NCI-H1694 (cell line): ENCODE measurements around the gene KLHL22.
A peak's percentile ranks its signal among the peaks of the same experiment; 100 is the strongest.
"Not testable (repeated sequence)": the region's sequence is repeated elsewhere in the genome, so short reads cannot be mapped to it uniquely, and the experiment has no call there.

Experiments
- DNase-seq: peaks from one replicate; lab custom pipeline; 2025; lab: John Stamatoyannopoulos, UW

KLHL22 gene

DNA sequence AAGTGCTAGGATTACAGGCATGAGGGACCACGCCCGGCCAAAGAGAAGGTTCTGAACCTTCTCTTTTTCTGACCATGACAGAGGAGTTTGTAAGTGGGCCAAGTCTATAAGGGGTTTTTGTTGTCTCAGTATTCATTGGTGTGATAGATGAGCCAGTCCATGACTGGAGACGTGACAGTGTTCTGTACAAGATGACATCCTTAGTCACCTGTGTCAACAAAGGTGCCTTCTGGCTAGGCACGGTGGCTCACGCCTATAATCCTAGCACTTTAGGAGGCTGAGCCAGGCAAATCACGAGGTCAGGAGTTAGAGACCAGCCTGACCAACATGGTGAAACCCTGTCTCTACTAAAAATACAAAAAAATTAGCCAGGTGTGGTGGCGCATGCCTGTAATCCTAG, 4.2 kb upstream of the KLHL22 start:
- no peak for DNase-seq

DNA sequence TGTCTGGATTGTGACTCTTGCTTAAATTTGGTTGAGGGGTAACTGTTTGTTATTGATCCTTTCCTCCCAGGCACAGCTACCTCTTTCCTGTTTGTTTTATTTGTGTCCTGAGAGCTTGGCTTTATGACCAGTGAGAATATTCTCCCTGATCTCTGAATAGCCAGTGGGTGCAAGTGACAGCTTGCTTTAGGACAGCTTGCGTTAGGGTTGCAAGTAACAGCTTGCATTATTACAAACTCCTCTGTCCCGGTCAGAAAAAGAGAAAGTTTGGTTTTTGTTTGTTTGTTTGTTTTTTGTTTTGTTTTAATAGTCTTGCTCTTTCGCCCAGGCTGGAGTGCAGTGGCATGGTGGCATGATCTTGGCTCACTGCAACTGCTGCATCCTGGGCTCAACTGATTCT, 3.3 kb upstream of the KLHL22 start:
- DNase-seq, result no peak

DNA sequence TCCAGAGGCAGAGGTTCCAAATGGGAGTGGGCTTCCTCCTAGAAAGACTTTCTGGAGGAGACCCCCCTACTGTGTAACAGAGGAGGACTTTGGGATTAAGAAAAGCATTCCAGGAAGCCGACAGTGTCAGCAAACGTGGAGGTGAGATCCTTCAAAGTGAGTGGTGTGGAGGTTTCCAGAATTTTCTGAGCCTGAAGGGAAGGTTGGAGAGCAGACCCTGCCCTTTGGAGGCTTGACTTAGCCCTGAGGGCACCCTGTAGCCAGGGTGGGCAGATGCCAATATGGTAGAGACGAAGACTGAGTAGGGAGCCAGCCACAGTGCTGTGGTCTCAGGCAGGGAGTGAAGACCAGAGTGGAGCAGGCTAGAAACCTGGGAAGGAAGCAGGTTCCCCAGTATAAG, 1.8 kb upstream of the KLHL22 start:
- DNase-seq, result no peak

DNA sequence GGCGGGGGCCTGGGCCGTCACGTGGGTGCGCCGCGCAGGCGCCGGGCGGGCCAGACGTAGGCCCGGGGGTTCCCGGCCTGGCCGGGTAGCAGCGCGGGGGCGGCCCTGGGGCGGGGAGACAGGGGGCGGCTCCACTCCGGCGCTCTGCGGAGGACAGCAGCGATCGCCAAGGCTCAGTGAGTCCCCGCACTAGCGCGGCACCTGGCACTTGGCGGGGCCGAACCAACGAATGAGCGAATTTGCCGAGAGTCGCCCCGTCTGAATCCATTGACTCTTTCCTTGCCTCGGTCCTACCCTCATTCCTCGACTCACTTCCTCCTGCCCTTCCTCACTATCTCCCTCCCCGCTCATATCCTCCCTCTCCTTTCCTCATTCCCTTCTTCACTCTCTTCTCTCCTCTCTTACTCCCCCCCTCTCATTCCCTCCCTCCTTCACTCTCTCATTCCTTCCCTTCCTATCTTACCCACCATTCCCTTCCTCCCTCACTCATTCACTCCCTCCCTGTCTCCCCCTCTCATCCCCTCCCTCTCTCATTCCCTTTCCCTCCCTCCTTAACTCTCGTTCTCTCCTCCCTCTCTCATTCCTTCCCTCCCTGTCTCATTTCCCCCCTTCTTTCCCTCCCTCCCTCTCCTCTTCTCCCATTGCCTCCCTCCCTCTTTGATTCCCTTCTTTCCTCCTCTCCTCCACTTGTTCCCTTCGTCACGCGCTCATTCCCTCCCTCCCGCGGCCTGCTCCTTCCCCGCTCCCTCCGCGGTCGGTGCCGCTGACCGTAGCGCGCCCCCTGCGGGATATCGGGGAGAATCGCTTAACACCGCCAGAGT, 476 bp upstream of the KLHL22 start:
- DNase-seq, result peak; percentile 53

DNA sequence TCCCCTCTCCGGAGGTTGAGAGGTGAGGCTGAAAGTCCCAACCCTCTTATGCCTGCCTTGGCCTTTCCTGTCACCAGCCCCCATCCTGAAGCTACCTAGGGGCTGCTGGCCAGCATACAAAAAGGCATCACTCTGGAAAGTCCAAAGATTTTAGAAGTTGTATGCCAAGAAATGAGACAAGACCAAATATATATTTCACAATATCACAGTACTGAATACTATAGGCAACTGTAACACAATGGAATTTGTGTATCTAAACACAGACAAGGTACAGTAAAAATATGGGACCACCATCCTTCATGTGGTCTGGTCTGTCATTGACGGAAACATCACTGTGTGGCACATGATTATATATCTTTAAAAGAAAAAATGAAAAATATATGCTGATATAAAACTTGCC, 4.2 kb downstream of the KLHL22 start:
- DNase-seq, result no peak

DNA sequence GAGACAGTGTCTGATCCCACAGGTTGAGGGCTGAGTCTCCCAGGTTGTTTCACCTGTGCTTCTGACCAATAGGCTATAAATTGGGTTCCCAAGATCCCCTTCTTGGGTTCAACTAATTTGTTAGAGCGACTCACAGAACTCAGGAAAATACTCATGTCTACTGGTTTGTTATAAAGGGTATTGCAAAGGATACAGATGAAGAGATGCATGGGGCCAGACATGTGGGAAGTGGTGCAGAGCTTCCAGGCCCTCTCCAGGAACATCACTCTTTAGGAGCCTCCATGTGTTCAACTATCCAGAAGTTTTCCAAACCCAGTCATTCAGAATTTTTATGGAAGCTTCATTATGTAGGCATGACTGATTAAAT, 4.7 kb downstream of the KLHL22 start:
- DNase-seq, result no peak

DNA sequence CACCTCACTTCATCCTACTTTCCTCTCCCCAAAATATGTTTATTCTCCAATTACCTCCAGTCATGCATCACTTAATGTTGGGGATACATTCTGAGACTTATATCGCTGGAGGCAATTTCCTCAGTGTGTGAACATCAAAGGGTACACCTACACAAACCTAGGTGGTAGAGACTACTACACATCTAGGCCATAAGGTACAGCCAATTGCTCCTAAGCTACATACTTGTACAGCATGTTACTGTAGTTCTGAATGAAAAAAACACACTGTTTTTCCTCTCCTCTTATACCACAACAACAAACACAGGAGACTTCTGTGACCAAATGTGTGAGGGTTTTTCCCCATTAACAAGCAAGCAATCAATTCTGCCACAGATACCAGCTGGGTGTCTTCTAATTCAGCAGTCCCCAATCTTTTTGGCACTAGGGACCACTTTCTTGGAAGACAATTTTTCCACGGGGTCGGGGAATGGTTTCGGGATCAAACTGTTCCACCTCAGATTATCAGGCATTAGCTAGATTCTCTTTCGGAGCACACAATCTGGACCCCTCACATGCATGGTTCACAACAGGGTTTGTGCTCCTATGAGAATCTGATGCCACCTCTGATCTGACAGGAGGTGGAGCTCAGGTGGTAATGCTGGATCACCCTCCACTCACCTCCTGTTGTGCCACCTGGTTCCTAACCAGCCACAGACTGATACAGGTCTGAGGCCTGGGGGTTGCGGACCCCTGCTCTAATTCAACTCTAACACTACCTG, 5.2 kb downstream of the KLHL22 start:
- no peak for DNase-seq

DNA sequence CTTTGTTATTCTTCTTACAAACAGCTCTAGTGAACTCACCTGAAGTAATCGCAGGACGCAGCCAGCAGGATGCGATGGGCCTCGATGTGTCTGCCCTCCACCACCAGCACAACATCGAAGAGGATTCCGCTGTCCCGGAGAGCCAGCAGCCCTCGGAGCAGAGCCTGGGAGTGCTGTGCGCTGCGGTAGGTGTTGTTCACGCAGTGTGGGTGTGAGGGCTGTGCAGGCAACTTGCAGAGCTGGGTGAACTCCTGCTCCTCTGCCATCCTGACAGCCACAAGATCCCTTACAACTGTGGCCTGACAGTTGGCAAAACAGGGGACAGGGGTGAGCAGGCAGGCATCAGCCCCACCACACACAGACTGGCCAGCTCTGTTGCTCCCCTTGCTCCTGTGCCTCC, 6.6 kb downstream of the KLHL22 start:
- DNase-seq, result no peak

DNA sequence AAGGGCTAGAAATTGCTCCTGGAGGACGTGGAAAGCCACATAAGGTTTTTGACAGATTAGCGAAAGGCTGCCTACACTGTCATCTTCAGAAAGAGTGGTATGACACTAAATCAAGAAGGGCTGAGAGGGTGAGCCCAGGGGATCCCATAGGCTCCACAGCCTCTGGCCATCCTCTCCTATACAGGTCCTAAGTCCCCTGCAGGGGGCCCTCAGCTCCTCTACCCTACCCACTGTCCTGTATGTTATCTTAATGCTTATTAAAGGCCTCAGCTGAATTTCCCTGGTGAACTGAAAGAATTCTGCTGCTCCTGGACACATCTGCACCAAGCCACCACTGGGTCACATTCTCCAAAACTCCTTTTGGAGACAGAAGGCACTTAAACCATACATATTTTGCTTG, 7.9 kb downstream of the KLHL22 start:
- DNase-seq, result no peak

DNA sequence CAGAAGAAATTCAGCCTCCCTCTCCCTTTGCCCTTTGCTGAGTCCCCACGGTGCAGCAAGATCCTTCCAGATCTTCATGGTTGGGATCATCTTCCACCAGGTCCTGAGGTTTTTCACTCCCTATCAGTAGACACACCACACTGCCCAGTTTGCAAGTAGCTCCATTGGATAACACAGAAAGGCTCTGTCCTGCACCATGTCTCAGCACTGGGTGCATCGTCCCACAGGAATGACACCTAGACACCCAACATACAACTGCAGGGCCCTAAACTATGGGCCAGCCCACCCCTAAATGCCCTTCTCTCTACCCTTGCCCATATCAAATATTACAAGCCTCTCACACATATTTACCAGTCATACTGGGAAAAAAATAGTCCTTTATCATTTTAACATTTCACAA, 9.4 kb downstream of the KLHL22 start:
- DNase-seq, result no peak

DNA sequence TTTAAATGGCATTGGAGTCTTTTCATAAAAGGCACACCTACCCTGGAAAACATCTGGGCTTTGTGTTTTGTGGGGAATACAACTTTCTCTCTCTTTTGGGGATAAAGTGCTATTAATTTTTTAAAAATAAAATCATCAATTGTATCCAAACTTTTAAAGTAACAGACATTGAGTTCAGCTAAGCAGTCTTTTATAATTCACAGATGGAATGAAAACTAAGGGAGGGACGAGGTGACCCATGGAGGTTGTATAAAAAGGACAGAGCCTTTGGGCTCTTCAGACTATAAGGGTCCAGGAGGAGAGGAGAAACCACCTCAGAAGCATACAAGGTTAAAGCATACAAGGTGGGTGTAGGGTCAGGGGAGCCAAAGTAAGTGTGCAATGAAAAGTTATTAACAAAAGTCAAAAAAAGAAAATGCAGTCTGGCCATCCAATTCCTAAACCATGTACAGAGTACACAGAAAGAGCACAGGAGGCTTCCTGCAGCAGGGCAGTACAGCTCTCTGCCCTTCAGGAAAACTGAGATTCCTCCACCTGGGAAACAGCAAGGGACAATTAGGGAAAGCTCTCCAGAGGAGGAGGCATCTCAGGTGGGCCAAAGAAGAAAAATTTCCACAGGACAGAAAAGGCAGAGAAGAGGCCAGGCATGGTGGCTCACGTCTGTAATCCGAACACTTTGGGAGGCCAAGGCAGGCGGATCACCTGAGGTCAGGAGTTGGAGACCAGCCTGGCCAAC, 10.5 kb downstream of the KLHL22 start:
- no peak for DNase-seq

DNA sequence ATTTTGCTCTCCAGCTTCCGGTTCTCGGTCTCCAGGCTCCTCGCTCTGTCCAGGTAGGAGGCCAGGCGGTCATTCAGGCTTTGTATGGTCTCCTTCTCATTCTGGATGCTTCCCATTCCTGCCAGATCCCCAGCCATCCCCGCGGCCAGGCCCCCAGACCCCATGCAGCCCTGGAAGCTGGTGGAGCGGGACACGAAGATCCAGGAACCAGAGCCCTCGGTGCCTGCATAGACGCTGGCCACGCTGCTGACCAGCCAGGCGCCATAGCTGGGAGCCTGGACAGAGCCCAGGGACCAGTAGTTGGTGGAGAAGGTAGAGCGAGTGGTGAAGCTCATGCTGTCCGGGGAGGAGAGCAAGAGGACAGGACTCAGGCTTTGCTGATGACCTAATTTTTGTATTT, 11.8 kb downstream of the KLHL22 start:
- no peak for DNase-seq

DNA sequence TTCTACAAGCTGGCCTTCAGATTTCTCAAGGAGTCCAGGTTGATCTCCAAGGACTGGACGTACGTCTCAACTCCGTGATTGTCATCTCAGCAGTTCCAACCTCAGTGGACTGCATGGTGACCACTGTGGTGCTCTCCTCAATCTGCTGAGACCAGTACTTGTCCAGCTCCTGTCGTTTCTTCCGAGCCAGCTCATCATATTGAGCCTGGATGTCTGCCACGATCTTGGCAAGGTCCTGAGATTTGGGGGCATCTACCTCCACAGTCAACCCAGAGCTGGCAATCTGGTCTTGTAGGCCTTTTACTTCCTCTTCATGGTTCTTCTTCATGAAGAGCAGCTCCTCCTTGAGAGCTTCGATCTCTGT, 12.5 kb downstream of the KLHL22 start:
- DNase-seq, result not testable (repeated sequence)

DNA sequence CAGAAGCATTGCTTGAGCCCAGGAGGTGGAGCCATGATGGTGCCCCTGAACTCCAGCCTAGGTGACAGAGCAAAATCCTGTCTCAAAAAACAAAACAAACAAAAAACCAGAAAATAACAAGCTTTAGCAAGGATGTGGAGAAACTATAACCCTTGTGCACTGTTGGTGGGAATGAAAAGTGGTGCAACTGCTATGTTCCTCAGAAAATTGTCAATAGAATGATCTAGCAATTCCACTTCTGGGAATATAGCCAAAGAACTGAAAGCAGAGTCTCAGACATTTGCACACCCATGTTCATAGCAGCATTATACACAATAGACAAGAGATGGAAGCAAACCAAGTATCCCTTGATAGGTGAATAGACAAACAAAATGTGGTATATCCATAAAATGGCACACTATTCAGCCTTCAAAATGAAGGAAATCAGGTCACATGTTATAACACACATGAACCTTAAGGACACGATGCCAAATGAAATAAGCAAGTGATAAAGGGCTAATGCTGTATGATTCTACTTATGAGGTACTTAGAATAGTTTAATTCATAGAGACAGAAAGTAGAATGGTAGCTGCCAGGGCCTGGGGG, 15.9 kb downstream of the KLHL22 start:
- DNase-seq, result no peak

DNA sequence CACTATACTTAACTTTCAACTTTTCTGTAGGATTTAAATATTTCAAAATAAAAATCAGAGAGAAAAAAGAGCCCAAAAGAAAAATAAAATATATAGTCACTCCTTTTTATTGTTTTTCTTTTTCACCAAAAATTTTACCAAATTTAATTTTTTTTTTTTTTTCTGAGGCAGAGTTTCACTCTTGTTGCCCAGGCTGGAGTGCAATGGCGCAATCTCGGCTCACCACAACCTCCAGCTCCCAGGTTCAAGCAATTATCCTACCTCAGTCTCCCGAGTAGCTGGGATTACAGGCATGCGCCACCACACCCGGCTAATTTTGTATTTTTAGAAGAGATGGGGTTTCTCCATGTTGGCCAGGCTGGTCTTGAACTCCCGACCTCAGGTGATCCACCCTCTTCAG, 17.5 kb downstream of the KLHL22 start:
- DNase-seq, result not testable (repeated sequence)

DNA sequence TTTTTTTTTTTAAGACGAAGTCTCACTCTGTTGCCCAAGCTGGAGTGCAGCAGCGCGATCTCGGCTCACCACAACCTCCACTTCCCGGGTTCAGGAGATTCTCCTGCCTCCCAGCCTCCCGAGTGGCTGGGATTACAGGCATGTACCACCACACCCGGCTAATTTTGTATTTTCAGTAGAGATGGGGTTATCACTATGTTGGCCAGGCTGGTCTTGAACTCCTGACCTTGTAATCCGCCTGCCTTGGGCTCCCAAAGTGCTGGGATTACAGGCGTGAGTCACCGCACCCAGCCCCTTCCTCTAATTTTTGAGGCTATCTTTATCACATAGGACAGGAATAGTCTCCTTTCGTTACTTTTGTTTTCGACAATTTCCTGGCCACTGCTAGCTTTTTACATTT, 20.0 kb downstream of the KLHL22 start:
- not testable (repeated sequence) for DNase-seq

DNA sequence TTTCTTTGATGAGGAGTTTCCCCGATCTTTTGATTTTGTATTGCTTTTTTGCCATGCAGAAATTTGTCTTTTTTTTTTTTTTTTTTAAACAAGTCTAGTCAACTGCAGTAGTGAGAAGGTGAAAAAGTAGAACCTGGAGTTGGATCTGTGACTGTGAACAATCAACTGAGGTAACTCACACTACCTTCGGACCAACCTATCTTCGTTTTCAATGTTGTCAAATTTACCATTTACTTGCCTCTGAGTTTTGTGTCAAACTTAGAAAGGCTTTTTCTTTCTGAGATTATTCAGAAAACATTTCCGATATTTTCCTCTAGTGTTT, 20.5 kb downstream of the KLHL22 start:
- DNase-seq, result no peak

DNA sequence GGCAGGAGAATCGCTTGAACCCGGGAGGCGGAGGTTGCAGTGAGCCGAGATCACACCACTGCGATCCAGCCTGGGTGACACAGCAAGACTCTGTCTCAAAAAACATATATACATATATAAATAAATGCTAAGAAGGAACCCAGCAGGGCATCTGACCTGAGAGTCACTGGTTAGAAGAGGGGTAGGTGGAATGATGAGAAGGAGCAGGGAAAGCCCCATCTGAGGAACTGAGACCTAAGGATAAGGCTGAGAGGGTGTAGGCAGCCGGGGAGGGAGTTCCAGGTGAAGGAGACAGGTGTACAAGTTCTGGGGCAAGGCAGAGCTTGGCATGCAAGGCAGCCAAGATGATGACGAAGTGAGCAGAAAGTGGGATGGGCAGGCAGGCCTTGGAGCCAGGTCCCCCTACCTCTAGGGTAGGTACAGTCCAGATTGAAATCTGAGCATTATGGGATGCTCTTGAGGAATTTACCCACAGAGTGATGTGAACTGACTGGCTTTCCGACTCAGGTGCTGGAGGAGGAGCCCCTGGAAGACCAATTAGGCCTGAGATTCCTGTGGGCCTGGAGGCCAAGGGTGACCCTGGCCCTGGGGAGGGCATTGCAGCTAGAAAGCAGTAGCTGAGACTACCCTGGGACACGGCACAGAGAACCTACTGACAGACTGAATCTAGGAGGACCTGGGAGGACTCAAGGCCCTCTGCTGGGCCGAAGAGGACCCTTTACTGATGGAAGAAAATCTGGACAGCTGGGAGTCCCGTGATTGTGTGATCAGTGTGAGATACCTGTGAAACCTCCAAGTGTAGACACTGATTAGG, 22.8 kb downstream of the KLHL22 start:
- no peak for DNase-seq

DNA sequence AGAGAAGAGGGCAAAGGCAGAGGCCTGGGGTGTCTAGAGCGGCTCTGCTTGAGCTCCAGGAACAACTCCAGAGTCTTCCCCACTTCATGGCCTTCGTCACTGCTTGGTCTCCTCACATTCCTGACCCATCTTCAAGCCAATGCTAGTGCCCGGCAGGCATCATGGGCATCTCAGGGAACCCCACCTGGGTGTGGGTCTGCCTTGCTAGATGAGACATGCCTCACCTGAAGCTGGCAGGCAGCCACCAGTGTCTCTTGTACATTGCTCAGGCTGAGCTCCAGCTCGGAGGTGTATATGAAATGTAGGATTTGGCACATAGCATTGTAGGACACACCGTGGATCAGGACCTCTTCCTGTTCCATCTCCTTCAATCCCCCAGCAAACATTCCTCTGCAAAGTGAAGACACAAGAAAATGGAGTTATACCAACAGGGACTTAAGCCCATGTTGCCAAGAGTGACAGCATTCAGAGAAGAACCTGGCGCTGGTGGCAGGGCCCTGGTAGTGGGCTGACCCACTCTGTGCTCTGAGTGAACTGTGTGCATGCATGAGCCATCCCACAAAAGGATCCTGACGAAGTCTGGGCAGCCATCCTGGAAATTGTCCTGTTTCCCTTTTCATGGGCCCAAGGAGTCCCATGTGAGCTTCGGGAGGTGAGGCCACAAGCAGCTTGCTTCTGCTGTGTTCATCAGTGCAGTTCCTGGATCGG, 24.3 kb downstream of the KLHL22 start:
- DNase-seq, result no peak

DNA sequence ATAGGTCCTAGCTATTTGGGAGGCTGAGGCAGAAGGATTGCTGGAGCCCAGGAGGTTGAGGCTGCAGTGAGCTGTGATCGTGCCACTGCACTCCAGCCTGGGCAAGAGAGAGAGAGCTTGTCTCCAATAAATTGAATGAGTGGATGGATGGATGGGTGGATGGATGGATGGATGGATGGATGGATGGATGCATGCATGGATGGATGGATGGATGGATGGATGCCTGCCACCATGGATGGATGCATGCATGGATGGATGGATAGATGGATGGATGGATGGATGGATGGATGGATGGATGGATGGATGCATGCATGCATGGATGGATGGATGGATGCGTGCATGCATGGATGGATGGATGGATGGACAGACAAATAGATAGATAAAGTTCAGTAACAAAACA, 25.1 kb downstream of the KLHL22 start:
- not testable (repeated sequence) for DNase-seq
